ENCODE measurements around the gene KCNH8.

DNA sequence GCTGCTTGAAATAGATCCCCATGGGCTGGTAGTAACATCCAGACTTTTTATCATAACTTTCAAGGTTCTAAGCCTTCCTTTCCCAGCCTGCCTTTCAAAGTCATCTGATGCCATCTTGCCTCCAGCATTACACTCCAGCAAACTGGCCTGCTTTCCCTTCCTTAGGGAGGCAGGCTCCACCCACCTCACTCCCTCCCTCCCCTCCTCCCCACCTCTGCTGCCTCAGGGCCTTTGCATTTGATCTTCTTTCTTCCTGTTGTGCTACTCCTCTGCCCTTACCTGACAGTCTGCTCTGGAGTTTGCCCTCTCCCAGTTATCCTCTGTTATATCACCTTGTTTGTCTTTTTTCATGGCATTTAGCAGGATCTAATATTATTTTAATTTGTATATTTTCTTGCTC, 319.5 kb downstream of the KCNH8 start:
- TF ChIP-seq, protein P1, sequence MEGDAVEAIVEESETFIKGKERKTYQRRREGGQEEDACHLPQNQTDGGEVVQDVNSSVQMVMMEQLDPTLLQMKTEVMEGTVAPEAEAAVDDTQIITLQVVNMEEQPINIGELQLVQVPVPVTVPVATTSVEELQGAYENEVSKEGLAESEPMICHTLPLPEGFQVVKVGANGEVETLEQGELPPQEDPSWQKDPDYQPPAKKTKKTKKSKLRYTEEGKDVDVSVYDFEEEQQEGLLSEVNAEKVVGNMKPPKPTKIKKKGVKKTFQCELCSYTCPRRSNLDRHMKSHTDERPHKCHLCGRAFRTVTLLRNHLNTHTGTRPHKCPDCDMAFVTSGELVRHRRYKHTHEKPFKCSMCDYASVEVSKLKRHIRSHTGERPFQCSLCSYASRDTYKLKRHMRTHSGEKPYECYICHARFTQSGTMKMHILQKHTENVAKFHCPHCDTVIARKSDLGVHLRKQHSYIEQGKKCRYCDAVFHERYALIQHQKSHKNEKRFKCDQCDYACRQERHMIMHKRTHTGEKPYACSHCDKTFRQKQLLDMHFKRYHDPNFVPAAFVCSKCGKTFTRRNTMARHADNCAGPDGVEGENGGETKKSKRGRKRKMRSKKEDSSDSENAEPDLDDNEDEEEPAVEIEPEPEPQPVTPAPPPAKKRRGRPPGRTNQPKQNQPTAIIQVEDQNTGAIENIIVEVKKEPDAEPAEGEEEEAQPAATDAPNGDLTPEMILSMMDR (conservative IDR thresholded peaks at IDR 0.05; ENCODE audit: low read length): no peak
- no peak for TF ChIP-seq EZH2phosphoT487 (IDR thresholded peaks at IDR 0.05; ENCODE audit: borderline replicate concordance, low read depth, low read length)

Data from OCI-LY7 (cell line).